Fibroblast of skin of scalp (primary cell): ENCODE results near the gene GRIK1.

Experiments
- DNase-seq: peaks from one replicate; pipeline ENCODE4 v3.0.0-alpha.2; 2013

GRIK1 gene

DNA sequence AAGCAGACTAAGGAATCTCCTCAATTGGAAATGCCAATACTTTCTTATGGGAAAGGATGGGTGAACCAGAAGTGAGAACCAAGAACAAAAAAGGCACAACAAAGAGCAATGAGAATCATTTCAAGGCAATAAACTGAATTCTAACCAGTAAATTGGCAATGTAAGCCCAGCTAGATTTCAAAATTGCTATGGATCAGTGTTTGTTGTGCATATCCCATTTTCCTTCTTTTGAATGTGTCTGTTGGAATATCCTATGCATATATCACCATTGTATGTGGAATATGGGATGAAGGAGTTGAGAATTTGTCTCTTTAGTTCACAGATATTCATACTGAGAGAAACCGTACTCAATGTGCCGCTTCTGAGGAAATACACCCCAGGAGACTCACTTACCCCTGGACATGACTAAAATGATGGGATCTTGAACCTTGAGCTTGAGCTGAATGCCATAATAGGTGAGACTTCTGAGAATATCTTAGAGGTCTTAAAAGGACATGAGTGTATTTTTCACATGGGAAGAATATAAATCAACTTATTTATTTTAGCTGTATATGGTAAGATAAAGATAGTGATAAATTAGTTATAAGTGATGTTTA is 425.0 kb downstream of the GRIK1 start:
- no peak for DNase-seq

DNA sequence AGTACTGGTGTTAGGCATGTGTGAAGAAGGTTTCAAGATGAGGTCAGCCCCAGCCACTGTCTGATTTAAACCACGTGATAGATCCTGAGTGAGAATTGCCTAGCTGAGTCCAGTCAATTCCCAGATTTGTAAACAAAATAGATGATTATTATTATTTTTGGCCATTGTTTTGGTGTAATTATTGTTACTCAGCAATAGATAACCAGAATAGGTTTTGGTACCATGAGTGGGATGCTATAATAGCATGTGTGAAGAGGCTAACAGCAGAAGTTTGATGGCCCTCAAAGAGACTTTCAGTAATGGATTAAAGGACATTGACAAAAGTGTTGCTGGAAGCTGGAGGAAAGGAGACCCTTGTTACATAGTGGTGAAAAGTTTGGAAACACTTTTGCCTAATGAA is 426.3 kb downstream of the GRIK1 start:
- no peak for DNase-seq

DNA sequence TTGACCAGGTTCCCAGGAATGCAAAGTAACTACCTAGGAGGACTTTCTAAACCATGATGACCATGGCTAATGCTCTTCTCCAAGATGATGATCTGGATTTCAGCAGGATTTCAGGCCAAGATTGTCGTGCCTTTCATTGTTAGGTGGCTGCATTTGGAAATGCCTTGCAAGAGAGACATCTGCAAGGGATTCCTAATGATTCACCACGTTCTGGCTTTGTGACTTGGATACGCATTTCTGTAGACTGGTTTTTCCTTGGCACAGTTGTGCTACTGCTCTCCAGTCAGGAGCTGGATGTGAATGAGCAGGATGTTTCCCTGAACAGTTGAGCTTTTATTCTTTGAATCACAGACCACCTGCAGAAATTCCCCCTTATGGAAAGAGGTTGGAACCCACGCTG is 428.7 kb downstream of the GRIK1 start:
- DNase-seq = no peak

DNA sequence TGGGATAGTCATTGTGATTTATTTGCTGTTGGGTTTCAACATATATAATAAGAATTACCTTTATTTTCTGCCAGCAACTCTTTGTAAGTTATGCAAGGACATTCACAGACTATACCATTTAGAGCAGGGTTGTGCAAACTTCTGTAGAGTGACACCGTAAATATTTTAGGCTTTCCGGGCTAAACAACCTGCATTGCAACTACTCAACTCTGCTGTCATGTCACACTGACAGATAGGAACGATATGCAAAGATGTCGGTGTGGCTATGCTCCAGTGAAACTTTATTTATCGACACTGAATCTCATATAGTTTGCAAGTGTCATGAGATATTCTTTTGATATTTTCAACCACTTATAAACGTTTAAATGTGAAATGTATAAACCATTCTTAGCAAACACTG is 430.7 kb downstream of the GRIK1 start:
- DNase-seq = no peak

DNA sequence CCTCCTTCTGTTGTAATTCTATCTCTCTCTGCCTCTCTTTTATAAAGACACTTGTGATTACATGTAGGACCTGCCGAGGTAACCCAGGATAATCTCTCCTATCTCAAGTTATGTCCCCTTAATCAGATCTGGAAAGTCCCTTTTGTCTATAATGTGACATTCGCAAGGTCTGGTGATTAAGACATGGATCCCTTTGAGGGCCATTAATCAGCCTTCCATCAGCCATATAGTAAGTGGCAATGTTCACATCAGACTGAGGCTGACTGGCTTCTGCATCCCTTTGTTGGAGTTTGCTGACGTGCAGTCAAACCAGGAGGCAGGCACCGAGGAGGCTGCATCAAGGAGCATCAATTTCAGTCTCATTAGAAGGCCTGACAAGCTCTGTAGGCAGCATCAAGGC is 431.5 kb downstream of the GRIK1 start:
- no peak for DNase-seq

DNA sequence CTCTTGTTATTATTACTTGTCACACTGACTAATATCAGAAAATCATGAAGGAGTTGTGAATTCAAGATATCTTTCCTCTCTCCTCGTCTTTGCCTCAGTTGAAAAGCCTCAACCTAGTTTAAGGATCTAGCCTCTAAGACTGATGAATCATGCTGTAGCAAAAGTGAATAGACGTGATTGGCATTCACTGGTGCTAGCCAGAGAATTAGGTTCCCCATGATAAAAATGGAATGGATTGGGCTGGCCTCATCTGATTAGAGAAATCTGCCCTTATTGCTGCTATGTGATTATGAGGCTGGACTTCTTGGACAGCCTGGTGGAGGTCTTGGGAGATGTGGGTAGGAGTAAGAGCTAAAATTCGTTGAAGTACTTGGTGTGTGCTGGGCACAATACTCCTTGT is 432.8 kb downstream of the GRIK1 start:
- DNase-seq = no peak

DNA sequence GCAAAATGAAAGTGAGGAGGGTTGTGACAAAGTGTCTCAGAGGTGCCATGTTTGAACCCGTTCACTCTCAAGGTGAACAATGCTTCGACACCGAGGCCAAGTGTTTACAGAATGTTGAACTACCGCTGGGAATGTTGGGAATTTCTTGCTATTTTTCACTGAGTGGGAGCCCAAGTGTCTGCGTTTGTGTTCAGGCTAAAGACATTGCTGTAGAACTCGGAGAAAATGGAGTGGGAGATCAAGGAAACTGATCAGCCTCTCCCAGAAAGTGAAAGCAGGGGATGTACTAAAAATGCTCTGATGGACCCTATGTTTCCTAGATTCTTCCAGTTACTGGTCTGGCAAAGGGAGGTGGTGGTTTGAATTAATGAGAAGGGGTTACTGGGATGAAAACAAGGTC is 433.6 kb downstream of the GRIK1 start:
- no peak for DNase-seq

DNA sequence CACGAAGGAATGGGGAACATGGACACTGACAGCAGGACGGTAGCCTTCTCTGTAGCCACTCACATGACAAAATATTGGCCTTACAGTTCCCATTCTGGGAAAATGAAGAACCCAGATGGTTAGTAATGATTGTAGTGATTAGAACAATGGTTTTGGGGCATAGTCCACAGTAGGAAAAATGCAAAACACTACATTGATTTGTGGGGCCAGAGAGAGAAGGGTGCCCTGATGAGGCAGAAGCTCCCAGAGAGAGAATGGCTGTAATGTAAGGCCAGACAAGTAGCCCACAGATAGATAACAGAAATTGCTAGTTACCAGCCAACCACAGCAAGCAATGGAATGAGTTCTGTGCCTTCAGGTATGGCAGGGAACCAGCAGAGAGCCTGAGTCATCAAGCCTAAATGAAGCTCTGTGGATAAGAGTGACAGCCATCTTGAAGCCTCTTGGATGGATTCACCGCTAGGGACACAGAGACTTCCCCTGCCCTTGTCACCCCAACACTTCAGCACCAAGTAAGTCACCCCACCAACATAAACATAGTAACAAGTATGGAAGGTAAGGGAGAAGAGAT is 435.0 kb downstream of the GRIK1 start:
- peak; percentile 68 for DNase-seq

DNA sequence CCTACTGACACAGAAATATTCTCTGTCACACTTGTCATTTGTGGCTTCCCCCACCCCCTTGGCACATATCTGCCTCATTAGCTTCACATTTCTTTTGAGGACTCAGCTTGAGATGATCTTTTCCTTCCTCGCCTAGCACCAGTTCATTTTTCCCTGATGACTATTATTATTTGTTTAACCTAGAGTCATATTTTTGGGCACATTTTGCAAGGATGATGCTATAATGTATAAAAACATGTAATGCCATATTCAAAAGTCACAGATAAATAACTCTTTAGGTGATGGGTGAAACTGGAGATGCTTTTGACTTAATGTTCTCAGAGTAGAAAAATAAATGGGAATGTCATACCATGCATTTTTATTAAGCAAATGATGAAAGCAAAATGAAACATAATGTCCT is 438.3 kb downstream of the GRIK1 start:
- peak; percentile 93 for DNase-seq

DNA sequence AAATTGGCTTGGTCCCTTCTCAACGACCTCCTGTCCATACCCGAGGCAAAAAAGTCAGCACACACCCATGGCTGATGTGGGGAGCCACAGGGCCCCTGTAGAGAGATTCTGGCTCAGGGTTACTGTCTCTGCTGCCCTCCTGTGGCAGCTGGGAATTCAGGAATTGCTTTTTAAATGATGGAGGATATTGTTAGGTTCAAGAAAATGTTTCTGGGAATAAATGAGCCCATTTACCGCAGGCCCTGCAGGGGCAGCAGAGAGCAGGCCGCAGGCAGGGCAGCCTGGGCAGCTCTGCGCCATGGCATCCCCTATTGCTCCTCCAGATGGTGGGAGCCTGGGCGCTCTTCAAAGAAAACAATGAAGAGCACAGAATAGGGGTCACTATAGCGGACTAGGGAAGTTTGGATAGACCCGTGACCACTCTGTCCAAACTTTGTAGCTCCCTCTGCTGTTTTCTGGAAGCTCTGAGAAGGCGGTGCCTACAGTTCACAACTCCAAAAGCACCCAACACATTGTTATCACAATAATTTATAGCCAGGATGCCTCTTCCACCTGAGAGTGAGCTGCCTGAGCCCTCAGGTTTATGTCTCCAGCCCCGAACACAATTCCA is 440.0 kb downstream of the GRIK1 start:
- DNase-seq = peak; percentile 71

DNA sequence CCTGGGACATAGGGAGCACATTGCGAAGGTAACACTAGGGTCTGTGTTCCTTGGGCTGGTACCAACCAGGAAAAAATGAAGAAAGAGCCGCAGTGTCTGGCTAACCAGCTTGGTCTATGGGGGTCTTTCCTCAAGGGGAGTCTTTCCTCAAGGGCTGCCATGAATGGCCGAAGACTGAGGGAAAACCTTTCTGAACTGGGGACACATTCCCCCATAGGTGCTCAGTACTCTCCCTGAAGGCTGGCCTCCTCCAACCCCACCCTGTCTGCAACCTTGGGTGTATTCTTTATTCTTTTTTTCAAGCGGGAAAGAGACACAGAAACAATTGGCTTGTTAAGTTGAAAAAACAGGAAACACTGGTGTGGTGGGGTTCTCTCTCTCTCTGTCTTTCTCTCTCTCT is 440.6 kb downstream of the GRIK1 start:
- no peak for DNase-seq

DNA sequence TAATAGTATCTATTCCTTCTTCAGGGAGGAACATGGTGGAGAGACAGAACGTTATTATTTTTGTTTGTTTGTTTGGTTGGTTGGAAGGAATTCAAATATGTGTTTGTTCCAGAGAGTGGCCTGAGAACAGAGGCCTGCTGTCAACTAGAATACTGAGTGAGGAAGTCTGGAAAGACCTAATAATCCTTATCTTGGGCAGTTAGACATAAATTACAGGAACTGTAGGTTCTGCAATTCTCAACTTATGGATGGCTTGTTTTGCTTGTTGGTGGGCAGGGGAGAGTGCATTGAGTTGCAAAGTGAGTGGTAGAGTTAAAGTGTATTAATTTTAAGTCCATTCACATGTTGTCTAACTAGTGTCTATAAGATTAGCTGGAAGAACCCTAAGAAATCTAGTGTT is 443.5 kb downstream of the GRIK1 start:
- DNase-seq = no peak

DNA sequence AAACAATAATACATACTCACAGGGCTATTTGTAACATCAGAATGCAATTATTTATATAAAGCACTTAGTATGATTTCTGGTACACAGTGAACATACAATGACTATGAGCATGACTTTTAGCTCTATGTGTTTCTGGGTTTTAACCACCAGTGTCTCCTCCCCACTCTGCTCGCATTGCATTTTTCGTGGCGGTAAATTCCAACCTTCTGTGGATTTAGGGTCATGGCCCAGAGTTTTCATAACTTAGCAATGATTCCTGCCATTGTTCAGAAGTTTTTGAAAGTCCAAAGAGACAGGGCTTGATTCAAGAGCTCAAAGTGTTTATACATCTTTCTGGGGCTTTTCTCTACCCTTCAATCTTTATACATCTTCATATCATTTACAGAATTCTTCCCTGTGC is 449.8 kb downstream of the GRIK1 start:
- peak; percentile 72 for DNase-seq

DNA sequence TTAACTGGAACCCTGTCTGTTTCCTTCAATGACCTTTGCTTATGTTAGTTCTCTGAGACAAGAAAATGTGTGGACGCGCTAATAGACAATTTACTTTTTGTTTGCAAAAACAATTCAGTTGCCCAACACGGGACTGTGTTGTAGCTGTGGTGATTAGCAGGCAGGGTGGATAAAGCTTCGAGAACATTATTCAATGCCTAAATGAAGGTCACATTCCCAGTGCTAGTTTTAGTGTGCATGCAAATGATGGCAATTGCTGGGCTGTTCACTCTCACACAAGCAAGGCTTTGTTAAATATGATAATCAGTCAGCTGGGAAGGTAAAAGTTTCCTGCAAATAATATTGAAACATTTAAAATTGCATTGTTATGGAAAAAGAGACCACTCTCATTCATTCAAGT is 452.6 kb downstream of the GRIK1 start:
- no peak for DNase-seq
